Epithelial cell of alveolus of lung (primary cell): ENCODE data around the gene UCP3. TPM values are rescaled to one million over a fixed set of nuclear protein-coding genes. Genes with fewer than 3 reads are reported as not detected.

ENCODE experiments used
- total RNA-seq: library from RNA; depleted of rRNA; stranded (reverse); fragments of >200 nt; gene quantifications from 2 replicates; pipeline ENCODE4 v1.2.1, GENCODE V29; 2015

UCP3 gene, protein sequence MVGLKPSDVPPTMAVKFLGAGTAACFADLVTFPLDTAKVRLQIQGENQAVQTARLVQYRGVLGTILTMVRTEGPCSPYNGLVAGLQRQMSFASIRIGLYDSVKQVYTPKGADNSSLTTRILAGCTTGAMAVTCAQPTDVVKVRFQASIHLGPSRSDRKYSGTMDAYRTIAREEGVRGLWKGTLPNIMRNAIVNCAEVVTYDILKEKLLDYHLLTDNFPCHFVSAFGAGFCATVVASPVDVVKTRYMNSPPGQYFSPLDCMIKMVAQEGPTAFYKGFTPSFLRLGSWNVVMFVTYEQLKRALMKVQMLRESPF
- 0.26 and 0.64 TPM in 2 replicates for total RNA-seq

DNA sequence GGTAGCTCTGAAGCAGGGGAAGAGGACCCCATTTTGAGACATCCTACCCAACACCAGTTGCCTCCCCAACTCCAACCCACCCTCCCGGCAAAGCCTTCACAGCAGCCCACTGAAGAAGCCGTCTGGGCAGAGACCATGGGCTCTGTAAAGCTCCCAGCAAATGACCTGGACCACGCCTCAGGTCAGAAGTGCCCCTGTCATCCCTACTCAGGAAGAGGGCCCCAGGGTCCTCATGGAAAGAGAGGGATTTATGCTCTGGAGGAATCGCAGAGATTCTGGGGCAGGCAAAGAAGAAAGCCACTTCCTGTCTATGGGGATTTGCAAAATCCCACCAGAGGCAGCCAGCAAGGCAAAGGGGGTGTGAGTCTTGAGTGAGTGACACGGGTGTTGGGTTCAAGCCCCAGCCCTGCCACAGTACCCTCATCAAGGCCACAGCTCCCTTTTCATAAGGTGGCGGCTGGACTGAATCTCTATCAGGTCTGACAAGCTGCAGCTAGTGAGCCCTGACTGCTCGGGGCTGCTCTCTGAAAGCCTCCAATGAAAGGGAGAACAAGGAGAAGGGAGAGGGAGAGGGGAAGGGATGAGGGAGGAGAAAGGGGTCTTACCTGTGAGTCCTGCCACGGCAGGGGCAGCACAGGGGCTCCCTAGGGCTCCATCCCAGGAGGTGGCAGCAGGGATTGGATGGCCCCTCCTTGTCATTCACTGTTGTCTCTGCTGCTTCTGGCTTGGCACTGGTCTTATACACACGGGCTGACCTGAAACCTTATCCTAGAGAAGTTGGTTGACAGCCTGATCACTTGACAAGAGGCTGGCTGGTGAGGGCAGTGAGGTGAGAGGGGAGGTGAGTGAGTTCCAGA is at the start of gene UCP3:
UCP3 (minus strand) TSS at position 713 of the 857 bp plus-strand sequence. CDS start 2,043 bp downstream, outside the sequence.

DNA sequence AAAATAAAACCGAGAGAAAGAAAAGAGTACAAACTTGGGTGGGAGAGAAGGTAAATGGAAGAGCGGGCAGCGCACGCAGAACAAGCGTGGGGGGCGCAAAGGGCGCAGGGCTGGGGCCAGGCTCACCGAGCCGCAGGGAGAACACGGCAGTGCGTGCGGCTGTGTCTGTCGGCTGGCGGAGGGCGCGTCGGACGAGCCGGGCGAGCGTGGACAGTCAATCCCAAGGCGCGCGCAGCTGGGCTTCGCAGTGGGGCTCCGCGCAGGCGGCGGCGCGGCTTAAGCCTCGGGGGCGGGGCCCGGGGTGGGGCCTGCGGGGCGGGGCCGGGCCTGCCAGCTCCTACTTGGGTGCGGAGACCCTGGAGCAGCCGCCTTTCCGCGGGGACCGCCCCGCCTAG is 26.3 kb downstream of the UCP3 start, which contains the start of gene UCP2:
UCP2 (minus strand) TSS at position 249 of the 395 bp plus-strand sequence. CDS start 4,465 bp downstream, outside the sequence.

DNA sequence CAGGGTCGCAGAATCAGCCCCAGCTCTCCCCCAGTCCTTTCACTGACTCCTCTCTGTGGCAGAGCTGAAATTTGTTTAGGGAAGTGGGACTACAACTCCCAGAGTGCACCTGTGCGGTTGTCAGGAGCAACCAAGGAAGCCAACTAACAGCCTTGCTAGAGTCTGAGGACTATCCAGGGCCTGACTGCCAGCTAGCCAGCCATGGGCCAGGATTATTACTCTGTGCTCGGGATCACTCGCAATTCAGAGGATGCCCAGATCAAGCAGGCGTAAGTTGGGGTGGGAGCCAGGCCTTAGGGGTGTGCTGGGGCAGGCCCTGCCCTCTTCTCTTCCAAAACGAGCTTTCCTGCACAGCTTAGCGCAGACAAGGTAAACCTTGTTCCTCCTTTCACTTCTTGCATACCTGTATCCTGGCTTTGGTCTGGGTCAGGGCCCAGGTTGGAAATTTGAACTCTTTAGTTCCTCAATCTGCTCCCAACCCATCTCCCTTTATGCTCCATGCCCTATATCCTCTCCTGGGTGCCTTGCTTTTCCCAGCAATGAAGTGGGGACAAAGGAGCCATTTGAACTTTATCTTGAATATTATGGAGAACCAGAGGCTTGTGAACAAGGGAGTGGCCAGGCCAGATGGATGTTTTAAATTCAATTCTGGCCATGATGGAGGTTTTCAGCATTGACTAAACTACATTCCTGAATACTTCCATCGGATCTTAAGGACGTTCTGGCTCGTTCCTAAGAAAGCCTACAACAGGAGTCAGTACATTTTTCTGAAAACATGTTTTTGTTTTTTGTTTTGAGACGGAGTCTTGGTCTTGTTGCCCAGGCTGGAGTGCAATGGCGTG is 57.8 kb downstream of the UCP3 start, which contains the start of gene DNAJB13:
DNAJB13 (plus strand) TSS at position 158 of the 842 bp plus-strand sequence; CDS start at position 202, 44 bp downstream.

Other genes with a start within 250 kb of the UCP3 start
- 111 and 125 TPM in 2 replicates for gene RAB6A, start 248.0 kb downstream of the UCP3 start, total RNA-seq
- 24.0 and 28.3 TPM in 2 replicates for gene MRPL48, start 221.2 kb downstream of the UCP3 start, total RNA-seq
- gene COA4, start 132.2 kb downstream of the UCP3 start, total RNA-seq: 73.5 and 84.3 TPM in 2 replicates
- 10.0 and 12.7 TPM in 2 replicates for gene PAAF1, start 132.1 kb downstream of the UCP3 start, total RNA-seq
- gene DNAJB13, start 58.1 kb downstream of the UCP3 start, total RNA-seq: not detected in 2 replicates
- 2.1 and 7.2 TPM in 2 replicates for gene UCP2, start 26.2 kb downstream of the UCP3 start, total RNA-seq
- gene C2CD3, start 161.9 kb upstream of the UCP3 start, total RNA-seq: 5.9 and 11.3 TPM in 2 replicates
- 30.2 and 41.1 TPM in 2 replicates for gene PPME1, start 162.2 kb upstream of the UCP3 start, total RNA-seq